HG03060 (cell line): ENCODE measurements around the gene OR13J1.
"Not testable (repeated sequence)": the region's sequence is repeated elsewhere in the genome, so short reads cannot be mapped to it uniquely, and the experiment has no call there.

Experiments
- ATAC-seq: cut with Tn5 transposase; IDR thresholded peaks from one replicate; pipeline ENCODE4 v1.9.1; 2021; ENCODE audit warnings: low read depth, moderate number of reproducible peaks; ENCODE audit not compliant: unreplicated experiment

OR13J1 gene

GRCh38 chr9:35905051-35905781, 35.0 kb upstream of the OR13J1 start:
- no peak for ATAC-seq

- no peak for ATAC-seq
These were observed 34.1 kb upstream of the OR13J1 start for GRCh38 chr9:35904338-35904737.

GRCh38 chr9:35903049-35903448, 32.8 kb upstream of the OR13J1 start:
- no peak for ATAC-seq

GRCh38 chr9:35899021-35899420, 28.8 kb upstream of the OR13J1 start:
- ATAC-seq = no peak

- ATAC-seq = no peak
These were observed 28.1 kb upstream of the OR13J1 start for GRCh38 chr9:35898337-35898736.

- not testable (repeated sequence) for ATAC-seq
These were observed 27.3 kb upstream of the OR13J1 start for GRCh38 chr9:35897376-35898099.

GRCh38 chr9:35896570-35896969, 26.4 kb upstream of the OR13J1 start:
- no peak for ATAC-seq

- no peak for ATAC-seq
These were observed 21.9 kb upstream of the OR13J1 start for GRCh38 chr9:35892051-35892450.

- no peak for ATAC-seq
These were observed 21.4 kb upstream of the OR13J1 start for GRCh38 chr9:35891646-35892045.

GRCh38 chr9:35884908-35885307, 14.7 kb upstream of the OR13J1 start:
- not testable (repeated sequence) for ATAC-seq

GRCh38 chr9:35882996-35883395, 12.8 kb upstream of the OR13J1 start:
- ATAC-seq = no peak

GRCh38 chr9:35882263-35882848, 12.2 kb upstream of the OR13J1 start:
- ATAC-seq = no peak

GRCh38 chr9:35872505-35872904, 2.3 kb upstream of the OR13J1 start:
- ATAC-seq = no peak

GRCh38 chr9:35871545-35871944, 1.3 kb upstream of the OR13J1 start:
- no peak for ATAC-seq

GRCh38 chr9:35869621-35870216, 482 bp downstream of the OR13J1 start:
- ATAC-seq = no peak

- ATAC-seq = no peak
These were observed 1.3 kb downstream of the OR13J1 start for GRCh38 chr9:35868933-35869332.

GRCh38 chr9:35867538-35867937, 2.7 kb downstream of the OR13J1 start:
- no peak for ATAC-seq

- ATAC-seq = no peak
These were observed 5.4 kb downstream of the OR13J1 start for GRCh38 chr9:35864695-35865255.

- no peak for ATAC-seq
These were observed 6.6 kb downstream of the OR13J1 start for GRCh38 chr9:35863583-35863982.

- ATAC-seq = no peak
These were observed 7.9 kb downstream of the OR13J1 start for GRCh38 chr9:35862328-35862727.
